Neural progenitor cell (in vitro differentiated cells): Measurements from ENCODE around the gene OBSL1. TPM values are rescaled to one million over a fixed set of nuclear protein-coding genes. Genes with fewer than 3 reads are reported as not detected.

Source experiments
- DNase-seq: peaks from one replicate; pipeline ENCODE4 v3.0.0-alpha.2; 2016; ENCODE audit warnings: low spot score
- H2AFZ ChIP-seq: fragments of 200-600 bp; sonication (generic); replicated peaks from 2 replicates; pipeline ENCODE4 v1.6.1; 2016; ENCODE audit warnings: antibody characterized with exemption
- H3F3A ChIP-seq: fragments of 200-600 bp; sonication (generic); 2 replicates; pipeline ENCODE4 v1.6.1; 2016; ENCODE audit warnings: antibody characterized with exemption, low read depth
- H3K27ac ChIP-seq: fragments of 200-600 bp; sonication (generic); 2 replicates; pipeline ENCODE4 v1.5.1; 2016; ENCODE audit warnings: mild to moderate bottlenecking
- H3K27me3 ChIP-seq: fragments of 200-600 bp; sonication (generic); 2 replicates; pipeline ENCODE4 v1.6.1; 2016; ENCODE audit warnings: mild to moderate bottlenecking, moderate library complexity
- H3K36me3 ChIP-seq: fragments of 200-600 bp; sonication (generic); 2 replicates; pipeline ENCODE4 v1.5.1; 2016
- H3K4me1 ChIP-seq: fragments of 200-600 bp; sonication (generic); 2 replicates; pipeline ENCODE4 v1.6.1; 2016; ENCODE audit warnings: mixed run types
- H3K4me2 ChIP-seq: fragments of 200-600 bp; sonication (generic); 2 replicates; pipeline ENCODE4 v1.6.1; 2016
- H3K4me3 ChIP-seq: fragments of 200-600 bp; sonication (generic); 2 replicates; pipeline ENCODE4 v1.5.1; 2016
- H3K79me2 ChIP-seq: fragments of 200-600 bp; sonication (generic); 2 replicates; pipeline ENCODE4 v1.6.1; 2016; ENCODE audit warnings: low read depth
- H3K9ac ChIP-seq: fragments of 200-600 bp; sonication (generic); 2 replicates; pipeline ENCODE4 v1.6.1; 2016
- H3K9me3 ChIP-seq: fragments of 200-600 bp; sonication (generic); 2 replicates; pipeline ENCODE4 v1.5.1; 2016; ENCODE audit warnings: low read depth
- H4K20me1 ChIP-seq: fragments of 200-600 bp; sonication (generic); 2 replicates; pipeline ENCODE4 v1.6.1; 2016; ENCODE audit warnings: low read depth
- H3K27ac Mint-ChIP-seq: 3 replicates; pipeline ENCODE4 v1.8.0; 2021; ENCODE audit warnings: mixed read lengths
- H3K27me3 Mint-ChIP-seq: 2 replicates; pipeline ENCODE4 v1.8.0; 2022; ENCODE audit warnings: low read depth, mild to moderate bottlenecking, inconsistent platforms, moderate library complexity, mixed read lengths; ENCODE audit not compliant: insufficient read depth
- H3K36me3 Mint-ChIP-seq: 3 replicates; pipeline ENCODE4 v1.8.0; 2021; ENCODE audit warnings: mixed read lengths
- H3K4me1 Mint-ChIP-seq: 3 replicates; pipeline ENCODE4 v1.8.0; 2021; ENCODE audit warnings: mixed read lengths
- H3K4me3 Mint-ChIP-seq: 3 replicates; pipeline ENCODE4 v1.8.0; 2021; ENCODE audit warnings: mild to moderate bottlenecking, moderate library complexity, mixed read lengths
- H3K9me3 Mint-ChIP-seq: 3 replicates; pipeline ENCODE4 v1.8.0; 2020; ENCODE audit warnings: mixed read lengths
- EZH2 ChIP-seq: fragments of 200-600 bp; sonication (generic); IDR thresholded peaks from 2 replicates; pipeline ENCODE4 v1.6.1; 2017; ENCODE audit warnings: antibody characterized with exemption, mild to moderate bottlenecking, moderate library complexity
- EZH2phosphoT487 ChIP-seq: fragments of 200-600 bp; sonication (generic); IDR thresholded peaks from 2 replicates; pipeline ENCODE4 v1.6.1; 2017; ENCODE audit warnings: antibody characterized with exemption
- total RNA-seq: library from RNA; depleted of rRNA; stranded (reverse); fragments of >200 nt; gene quantifications from 2 replicates; pipeline ENCODE4 v1.2.3, GENCODE V29; 2015; ENCODE audit warnings: low replicate concordance
- TF ChIP-seq, protein P1 (sequence below): fragments of 200-600 bp; sonication (generic); IDR thresholded peaks from 2 replicates; pipeline ENCODE4 v1.5.1; 2017; ENCODE audit warnings: antibody characterized with exemption, mild to moderate bottlenecking

OBSL1 gene
- total RNA-seq, 1 donor from 2014 or later: 31.0 TPM

DNA sequence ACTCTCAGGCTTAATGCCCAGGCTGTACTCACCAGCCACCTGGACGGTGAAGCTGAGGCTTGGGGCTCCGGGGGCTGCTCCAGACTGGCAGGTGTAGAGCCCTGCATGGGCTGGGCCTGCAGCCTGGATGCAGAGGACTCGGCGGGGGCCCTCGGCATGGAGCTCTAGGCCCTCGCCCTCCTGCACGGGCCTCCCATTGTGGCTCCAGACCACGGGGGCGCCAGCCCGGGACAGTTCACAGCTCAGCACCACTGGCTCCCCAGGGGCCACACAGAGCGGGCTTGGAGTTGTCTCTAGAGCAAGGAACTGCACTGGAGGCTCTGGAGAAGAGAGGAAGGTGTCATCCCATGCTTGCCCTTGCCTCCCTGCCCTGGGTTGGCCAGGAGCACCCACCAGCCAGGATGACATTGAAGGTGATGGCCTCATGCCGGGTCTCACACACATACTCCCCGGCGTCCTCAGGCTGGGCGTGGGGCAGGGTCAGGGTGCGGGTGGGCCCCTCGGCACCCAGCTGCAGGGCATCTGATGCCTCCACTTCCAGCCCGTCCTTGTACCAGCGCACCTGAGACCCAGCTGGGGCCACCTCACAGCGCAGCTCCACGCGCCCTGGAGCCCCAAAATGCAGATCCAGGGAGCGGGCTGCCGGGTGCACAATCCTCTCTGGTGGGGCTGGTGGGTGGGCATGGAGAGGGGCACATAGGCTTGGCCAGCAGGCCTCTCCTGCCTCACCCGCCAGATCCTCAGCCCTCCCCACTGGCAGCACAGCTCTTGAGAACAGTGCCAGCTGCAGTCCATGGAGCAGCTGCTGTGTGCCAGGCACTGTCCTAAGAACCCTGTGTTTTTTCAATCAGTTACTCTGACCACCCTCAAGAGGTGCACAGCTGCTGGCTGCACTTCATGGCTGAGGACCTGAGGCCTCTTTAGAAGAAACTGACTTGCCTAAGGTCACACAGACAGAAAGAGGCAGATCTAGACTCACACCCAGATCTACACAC is 13.3 kb downstream of the OBSL1 start:
- Mint-ChIP-seq H3K27me3 (peaks cover 16% of the 10 kb centered on the region), H3K36me3 (peaks cover 15% of the 10 kb centered on the region), H3K4me1 (peaks cover 11% of the 10 kb centered on the region), H3K4me3 (peak overlapping the region; percentile 18), H3K27ac (no peak overlapping the region), H3K9me3 (no peaks in the 10 kb centered on the region)
- H3K36me3 ChIP-seq: no peaks in the 10 kb centered on the region
- DNase-seq: no peak
- no peak overlapping the region for H2AFZ ChIP-seq
- no peak overlapping the region for H3K9ac ChIP-seq
- H4K20me1 ChIP-seq: peaks cover 12% of the 10 kb centered on the region
- no peak overlapping the region for H3K27ac ChIP-seq
- H3K9me3 ChIP-seq: no peaks in the 10 kb centered on the region
- H3K79me2 ChIP-seq: no peaks in the 10 kb centered on the region
- peaks cover 12% of the 10 kb centered on the region for H3K27me3 ChIP-seq
- no peak overlapping the region for H3K4me3 ChIP-seq
- H3F3A ChIP-seq: peaks cover 5% of the 10 kb centered on the region
- no peaks in the 10 kb centered on the region for H3K4me1 ChIP-seq
- H3K4me2 ChIP-seq: no peak overlapping the region
- TF ChIP-seq, protein P1, sequence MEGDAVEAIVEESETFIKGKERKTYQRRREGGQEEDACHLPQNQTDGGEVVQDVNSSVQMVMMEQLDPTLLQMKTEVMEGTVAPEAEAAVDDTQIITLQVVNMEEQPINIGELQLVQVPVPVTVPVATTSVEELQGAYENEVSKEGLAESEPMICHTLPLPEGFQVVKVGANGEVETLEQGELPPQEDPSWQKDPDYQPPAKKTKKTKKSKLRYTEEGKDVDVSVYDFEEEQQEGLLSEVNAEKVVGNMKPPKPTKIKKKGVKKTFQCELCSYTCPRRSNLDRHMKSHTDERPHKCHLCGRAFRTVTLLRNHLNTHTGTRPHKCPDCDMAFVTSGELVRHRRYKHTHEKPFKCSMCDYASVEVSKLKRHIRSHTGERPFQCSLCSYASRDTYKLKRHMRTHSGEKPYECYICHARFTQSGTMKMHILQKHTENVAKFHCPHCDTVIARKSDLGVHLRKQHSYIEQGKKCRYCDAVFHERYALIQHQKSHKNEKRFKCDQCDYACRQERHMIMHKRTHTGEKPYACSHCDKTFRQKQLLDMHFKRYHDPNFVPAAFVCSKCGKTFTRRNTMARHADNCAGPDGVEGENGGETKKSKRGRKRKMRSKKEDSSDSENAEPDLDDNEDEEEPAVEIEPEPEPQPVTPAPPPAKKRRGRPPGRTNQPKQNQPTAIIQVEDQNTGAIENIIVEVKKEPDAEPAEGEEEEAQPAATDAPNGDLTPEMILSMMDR: no peak
- TF ChIP-seq EZH2phosphoT487 (no peak), EZH2 (no peak)

DNA sequence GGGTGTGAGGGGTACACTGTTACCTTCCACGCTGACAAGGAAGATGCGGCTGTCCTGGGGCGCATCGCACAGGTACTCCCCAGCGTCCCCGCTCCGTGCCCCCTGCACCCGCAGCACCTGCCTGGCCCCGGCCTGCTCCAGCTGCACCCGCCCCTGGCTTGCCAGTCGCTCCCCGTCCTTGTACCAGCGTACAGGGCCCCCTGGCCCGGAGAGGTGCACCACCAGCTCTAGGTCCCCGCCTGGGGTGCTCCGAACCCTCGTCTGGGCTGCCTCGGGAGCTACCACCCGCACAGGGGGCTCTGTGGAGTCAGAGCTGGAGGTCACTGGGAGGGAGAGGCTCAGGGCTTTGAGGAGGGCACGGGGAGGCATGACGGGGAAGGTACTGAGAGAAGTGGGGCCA is 14.0 kb downstream of the OBSL1 start:
- no peaks in the 10 kb centered on the region for H3K9me3 ChIP-seq
- H3K27me3 ChIP-seq: peaks cover 19% of the 10 kb centered on the region
- H4K20me1 ChIP-seq: peaks cover 13% of the 10 kb centered on the region
- Mint-ChIP-seq H3K4me1 (peaks cover 11% of the 10 kb centered on the region), H3K9me3 (no peaks in the 10 kb centered on the region), H3K4me3 (no peak overlapping the region), H3K36me3 (peaks cover 13% of the 10 kb centered on the region), H3K27ac (no peak overlapping the region), H3K27me3 (peaks cover 16% of the 10 kb centered on the region)
- no peak overlapping the region for H3K27ac ChIP-seq
- no peaks in the 10 kb centered on the region for H3K4me1 ChIP-seq
- no peak overlapping the region for H3K4me3 ChIP-seq
- TF ChIP-seq EZH2phosphoT487 (no peak), EZH2 (no peak)
- TF ChIP-seq, protein P1: no peak
- no peak overlapping the region for H2AFZ ChIP-seq
- DNase-seq: no peak
- no peak overlapping the region for H3K4me2 ChIP-seq
- no peaks in the 10 kb centered on the region for H3K79me2 ChIP-seq
- H3K36me3 ChIP-seq: no peaks in the 10 kb centered on the region
- H3F3A ChIP-seq: peaks cover 5% of the 10 kb centered on the region
- no peak overlapping the region for H3K9ac ChIP-seq

- Histone ChIP-seq H3K36me3 (no peaks in the 10 kb centered on the region), H3F3A (peaks cover 5% of the 10 kb centered on the region), H3K4me1 (peaks cover 2% of the 10 kb centered on the region), H3K4me2 (no peak overlapping the region), H3K27me3 (peaks cover 26% of the 10 kb centered on the region), H3K79me2 (no peaks in the 10 kb centered on the region), H4K20me1 (peaks cover 13% of the 10 kb centered on the region), H3K9me3 (no peaks in the 10 kb centered on the region), H3K9ac (no peak overlapping the region), H2AFZ (no peak overlapping the region), H3K27ac (no peak overlapping the region), H3K4me3 (no peak overlapping the region)
- peaks cover 15% of the 10 kb centered on the region for H3K27me3 Mint-ChIP-seq
- no peak overlapping the region for H3K4me3 Mint-ChIP-seq
- peaks cover 11% of the 10 kb centered on the region for H3K36me3 Mint-ChIP-seq
- no peak for TF ChIP-seq EZH2
- TF ChIP-seq, protein P1: no peak
- no peak for TF ChIP-seq EZH2phosphoT487
- H3K4me1 Mint-ChIP-seq: peaks cover 10% of the 10 kb centered on the region
- DNase-seq: no peak
- no peaks in the 10 kb centered on the region for H3K9me3 Mint-ChIP-seq
- H3K27ac Mint-ChIP-seq: no peak overlapping the region
Observed at GRCh38 chr2:219556413-219556812, 14.9 kb downstream of the OBSL1 start.
